Stimulated activated CD8-positive, alpha-beta memory T cell treated with anti-CD3 and anti-CD28 coated beads, Interleukin-12 subunit alpha, Interleukin-12 subunit beta, amount 100 ng/mL, for 24 hours (primary cell): Measurements from ENCODE around the gene BACH2.
"Not testable (repeated sequence)": the region's sequence is repeated elsewhere in the genome, so short reads cannot be mapped to it uniquely, and the experiment has no call there.

Experiments
- DNase-seq: peaks from one replicate; pipeline ENCODE4 v3.0.0-alpha.2; 2020; ENCODE audit errors: extremely low read depth

Gene BACH2

DNA sequence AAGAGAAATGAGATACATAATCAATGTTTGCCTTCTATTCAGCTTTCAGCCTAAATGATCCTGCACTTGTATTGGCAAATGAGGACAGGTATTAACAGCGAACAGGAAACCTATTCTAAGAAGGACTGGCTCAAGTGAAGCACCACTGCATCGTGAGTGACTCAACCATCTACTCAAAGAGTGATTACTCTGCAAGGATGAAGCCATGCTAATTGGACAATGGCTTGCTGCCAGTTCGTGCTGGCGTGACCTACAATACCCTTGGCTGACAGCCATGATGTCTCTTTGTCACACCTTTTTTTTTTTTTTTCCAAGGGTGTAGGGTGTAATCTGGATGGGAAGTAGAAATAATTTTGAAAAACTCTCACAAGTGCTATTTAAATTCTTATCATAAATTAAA, 297.5 kb downstream of the BACH2 start:
- no peak for DNase-seq

DNA sequence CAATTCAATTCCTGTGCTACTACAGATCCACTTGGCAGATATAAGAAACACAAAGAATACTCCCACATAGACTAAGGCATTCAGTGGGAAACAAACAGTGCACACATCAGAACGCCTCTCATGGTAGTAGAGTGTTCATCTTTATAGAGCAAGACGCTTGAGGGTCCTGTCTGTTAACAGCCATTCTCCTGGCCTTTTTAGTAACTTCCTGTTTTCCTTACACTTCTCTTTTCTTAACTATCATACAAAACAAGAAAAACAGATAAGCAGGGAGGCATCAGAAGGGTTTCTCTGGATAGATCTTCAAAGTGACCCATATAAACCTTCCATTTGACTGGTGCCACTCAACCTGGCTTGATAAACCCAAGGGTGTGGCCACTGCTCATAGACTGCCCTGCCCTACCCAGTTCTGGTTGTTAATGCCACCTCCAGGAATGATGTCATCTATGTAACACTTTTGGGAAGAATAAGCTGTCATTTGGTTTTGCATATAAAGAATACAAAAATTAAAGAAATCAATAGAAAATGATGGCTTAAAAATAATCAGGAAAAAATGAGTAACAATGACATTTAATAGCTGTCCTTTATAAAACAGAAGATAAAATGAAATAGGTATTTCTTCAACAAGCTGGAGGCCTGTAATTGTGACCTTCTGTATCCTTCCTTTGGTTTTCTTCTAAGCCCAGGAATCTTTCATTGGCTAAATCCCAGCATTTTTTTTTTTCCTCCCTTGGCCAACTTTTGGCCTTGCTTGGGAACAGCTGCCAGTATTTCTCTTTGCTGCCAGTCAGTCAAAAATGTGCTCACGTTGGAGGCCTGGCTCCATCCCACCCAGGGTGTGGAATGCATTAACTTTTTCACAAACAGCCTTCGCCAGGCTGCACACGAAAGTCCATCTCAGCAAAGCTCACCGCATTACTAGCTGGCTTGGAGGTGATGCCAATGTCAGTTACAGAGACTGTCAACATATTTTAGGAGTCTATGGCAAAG, 298.9 kb downstream of the BACH2 start:
- no peak for DNase-seq

DNA sequence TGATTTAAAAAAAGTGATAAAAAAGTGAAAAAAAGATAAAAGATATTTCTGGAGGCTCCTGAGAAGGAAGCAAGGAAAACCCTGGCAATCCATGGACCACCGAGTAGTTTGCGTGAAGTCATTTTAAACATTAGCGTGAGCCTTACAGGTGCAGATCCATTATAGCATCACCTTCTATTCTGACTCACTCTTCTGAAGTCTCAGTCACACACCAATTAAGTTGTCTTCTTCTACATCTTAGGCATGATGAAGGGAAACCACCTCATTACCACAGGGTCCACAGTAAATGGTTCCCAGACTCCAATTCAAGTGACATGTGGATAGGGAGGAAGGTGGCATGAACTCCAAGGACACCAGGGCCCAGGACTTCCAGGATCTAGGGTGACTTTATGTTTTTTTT, 303.2 kb downstream of the BACH2 start:
- no peak for DNase-seq

DNA sequence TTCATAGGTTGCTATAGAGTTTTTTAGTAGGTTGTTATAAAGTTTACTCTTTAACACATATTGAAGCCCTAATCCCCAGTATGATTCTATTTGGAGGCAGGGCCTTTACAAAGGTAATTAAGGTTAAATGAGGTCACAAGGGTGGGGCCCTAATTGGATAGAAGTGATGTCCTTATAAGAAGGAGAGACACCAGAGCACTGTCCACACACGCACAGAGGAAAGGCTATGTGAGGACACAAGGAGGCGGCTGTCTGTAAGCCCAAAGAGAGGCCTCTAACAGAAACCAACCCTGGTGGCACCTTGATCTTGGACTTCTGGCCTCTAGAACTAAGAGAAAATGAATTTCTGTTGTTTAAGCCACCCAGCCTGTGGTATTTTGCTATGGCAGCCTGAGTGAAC, 303.8 kb downstream of the BACH2 start:
- no peak for DNase-seq

DNA sequence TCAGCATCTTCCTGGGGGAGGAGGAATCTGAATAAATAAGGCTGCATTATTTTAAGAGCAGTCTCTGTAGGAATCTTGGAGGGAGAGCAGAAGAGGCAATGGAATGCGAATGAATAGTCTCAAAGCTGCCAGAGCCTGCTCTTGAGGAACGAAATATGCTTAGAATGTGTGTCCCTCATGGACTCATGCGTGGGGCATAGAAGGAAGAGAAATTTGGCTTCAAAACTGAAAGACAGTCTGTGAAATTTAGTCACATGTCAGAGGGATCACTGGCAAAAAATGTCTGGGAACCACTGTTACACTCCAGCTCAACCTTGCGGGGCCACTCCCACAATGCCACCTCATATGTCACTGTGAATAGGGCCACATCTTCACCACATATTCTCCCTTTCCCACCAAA, 306.9 kb downstream of the BACH2 start:
- no peak for DNase-seq

DNA sequence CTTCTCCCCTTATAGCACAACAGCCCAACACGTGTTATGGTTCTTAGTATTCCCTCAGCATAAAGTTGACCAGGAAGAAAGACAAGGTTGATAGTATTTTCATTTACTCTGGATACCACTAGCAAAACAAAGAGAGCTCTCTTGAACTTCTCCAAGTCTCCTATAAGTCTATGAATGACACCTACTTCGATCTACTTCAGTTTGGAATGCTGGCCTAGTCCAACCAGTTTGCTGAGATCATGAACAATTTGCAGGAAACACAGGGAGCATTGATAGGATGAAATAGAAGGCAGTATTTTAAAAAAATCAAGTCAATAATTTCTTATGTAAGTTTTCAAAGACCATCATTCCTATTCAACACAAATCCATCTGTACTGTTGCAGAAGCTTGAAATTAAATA, 308.8 kb downstream of the BACH2 start:
- DNase-seq: no peak

DNA sequence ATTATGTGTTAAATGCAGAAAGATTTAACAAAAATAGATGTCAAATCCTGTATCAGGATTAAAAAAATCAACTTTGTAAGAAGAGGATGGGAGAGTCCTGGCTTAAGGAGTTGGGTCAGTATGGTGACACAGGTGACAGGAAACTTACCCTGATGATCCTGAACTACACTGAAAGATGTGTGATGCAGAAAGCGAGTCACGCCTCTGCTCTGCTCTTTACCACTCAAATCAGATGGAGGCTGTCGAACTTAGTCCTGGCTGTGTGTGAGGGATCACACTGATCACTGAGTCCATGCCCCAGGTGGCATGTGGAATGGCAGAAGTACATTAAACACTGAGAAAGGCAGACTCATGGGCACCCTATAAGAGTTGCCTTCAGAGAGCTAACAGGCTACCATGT, 309.5 kb downstream of the BACH2 start:
- DNase-seq: no peak

DNA sequence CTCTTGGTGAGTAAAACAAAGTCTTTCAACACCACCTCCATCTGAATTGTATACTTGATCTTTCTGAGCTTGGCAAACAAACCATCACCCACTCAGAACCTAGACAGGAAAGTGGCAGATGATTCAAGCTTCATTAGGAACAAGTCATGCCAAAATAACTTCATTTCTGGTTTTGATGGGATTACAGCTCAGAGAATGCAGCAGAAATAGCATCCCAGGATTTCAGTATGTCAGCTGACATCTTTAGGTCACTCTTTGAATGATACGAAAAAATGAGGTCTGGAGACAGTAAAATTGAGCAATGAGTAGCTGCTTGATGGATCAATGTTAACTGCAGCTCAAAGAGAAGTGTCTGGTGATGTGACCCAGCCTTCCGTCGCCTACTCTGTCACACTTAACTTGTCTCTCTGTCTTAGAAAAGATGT, 310.0 kb downstream of the BACH2 start:
- no peak for DNase-seq

DNA sequence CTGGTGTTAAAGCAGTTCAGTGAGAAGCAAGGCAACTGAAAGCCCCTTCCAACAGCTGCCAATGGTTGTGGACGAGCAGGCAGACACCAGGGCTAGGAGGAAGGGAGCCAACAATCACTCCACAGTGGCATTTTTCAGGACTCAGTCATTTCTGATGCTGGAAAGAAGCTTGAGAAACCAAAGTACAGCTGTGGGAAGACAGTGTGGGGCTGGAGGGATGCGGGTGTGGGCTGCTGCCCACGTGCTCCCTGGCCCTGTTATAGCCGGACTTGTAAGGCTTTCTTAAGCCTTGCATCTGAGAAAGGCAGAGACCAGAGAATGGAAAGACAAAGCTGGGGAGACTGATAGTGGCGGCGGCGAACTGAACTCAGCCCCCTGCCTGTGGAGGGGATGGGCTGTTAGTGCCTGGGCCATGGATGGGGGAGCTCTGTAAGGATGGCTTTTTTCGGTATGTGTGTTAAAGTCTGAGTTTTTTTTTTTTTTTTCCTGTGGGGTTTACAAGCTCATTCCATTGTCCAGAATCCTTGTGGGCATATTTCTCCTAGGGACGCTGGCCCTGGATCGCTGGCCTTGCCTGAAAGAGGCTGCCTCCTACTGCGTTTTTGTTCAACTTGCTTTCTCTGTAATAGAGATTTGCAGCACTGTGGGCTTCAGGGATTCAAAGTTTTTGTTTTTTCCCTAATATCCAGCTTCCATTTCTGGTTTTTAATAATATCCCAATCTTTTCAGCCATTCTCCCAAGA, 310.7 kb downstream of the BACH2 start:
- no peak for DNase-seq

DNA sequence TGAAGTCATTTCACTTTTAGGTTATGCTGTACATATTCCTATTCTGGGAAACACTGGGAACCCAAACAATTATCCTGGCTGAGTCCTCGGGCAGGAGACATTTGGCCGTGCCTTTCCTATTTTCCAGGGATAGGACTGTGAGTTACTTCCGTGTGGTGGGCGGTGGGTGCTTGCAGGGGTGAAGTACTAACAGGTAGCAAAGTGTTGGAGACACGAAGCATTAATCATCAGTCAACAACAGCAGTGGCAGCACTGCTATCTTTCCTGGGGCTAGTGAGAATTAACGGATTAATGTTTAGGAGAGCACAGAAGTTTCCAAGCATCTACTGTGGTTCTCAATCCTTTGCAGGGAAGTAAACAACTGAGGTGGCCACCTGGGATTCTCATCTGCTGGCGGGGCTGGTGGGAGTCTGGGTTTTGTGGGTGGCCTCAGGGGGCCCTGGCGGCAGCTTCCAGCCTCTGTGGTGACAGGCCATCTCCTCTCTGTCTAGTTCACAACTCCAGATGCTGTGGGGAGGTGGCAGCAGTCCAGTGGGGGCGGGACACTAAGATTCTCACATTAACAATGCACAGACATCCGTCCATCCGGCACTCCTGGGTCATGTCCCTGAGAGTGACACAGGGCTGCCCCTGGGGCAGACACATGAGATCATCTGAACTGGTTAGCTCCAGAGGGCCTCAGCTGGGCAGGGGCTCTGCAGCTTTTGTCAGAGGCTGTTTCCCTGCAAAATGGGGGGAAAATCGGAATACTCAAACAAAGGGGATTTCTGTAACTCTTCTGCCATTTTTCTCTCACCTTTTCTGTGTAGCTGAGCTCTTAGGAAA, 311.5 kb downstream of the BACH2 start:
- DNase-seq: no peak

DNA sequence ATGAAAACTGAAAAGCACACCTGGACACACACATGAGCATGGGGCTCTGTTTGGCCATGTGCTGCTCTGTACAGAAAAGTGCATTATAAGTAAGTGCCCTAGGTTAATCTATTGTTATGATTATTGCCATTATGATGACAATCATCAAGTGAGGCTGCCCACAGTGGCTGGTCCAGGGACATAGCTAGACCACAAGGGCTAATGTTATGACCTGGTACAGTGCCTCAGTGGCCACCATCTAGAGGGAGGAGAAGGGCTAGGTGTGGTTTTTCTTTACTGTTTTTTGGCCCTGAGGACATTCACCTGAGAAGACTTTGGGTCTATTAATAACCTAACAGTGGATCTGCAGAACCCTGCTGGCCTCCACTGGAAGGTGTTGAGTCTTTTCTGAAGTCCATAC, 316.3 kb downstream of the BACH2 start:
- DNase-seq: no peak

DNA sequence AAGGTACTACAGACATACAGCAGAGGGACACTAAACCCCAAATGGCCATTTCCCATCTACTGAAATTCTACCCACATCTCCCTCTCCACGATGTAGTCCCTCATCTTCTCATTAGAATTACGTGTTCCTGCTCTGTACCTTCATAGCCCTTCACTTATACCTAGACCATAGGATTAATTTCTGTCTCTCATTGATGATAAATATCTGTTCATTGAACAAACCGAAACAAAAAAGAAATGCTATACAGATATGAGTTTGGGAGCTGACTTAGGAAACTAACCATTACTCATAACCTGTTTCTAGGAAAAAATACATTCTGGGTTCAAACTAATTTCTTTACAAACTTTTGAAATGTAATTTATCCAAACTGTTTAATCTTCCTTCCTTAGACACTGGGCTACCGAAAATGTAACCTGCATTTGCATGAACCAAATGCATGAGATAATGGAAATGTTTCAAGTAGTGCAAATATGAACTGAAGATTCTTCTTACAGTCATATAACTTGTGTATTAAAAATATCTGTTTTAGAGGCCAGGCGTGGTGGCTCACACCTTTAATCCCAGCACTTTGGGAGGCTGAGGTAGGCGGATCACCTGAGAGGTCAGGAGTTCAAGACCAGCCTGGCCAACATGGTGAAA, 317.0 kb downstream of the BACH2 start:
- no peak for DNase-seq

DNA sequence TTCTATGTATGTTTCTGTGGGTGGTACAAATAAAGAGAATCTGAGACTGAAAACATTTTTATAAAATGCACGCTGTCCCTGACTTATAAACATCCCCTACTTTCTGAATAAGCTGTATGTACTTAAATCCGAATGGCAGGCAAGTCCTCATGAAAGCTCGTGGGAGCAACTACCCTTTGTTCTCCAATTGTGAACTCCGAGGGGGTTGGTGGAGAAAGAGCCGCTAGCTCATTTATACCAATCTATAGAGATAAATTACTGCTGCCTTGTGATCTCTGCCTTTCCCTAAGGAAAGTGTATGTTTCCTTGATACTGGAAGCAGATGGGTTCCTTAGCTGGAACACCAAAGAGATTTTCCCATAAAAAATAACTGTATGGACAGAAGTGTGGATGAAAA, 317.9 kb downstream of the BACH2 start:
- DNase-seq: no peak

DNA sequence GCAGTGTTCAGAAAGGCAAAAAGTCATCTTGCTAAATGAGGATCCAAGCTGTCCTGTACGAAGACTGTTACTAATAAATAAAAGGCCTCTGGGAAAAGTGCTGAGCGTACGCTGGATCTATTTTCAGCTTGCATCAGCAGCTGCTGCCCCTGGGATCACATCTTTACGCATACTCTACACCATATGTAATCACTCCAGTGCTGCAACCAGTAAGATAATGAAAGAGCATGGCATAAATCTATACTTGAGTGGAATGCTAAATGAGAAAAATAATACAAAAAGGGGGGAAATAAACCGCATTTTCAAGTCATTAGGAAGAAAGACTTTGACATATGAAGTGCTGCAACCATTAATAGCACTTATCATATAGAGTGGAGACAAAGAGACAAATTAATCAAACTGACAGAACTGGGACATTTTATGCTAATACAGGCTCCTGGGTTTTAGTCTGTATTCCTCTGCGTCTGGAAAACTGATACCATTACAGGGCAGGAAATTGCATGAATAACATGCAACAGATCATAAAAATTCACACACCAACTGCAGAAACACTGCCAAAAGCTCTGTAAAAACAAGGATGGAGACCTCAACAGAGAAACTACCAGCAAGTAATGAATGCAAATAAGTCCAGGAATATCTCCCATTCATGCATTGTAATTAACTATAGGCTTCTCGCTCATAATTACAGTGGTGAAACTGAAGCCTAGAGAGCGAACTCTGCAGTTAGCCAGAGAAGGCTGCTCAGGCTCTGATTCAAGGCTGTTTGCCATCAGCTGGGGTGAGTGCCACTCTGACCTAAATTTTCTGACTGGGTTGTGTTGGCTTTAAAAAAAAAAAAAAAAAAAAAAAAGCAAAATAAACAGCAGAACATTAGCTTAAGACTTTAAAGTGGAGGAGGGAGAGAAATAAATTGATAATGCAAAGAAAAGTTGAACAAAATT, 318.6 kb downstream of the BACH2 start:
- no peak for DNase-seq

DNA sequence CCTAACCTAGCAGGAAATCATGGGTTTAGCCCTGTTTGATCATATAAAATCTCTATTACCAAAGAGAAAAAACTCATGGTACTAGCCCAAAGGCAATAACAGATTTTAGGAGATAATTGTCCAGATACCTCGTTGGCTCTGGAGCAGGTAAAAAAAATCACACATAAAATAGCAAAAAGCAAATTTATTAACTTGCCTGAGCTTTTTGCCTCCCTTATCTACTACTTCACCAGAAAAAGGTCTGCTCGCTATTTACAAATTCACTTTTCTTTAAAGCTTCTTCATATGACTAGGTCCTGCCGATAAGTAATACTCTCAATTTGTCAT, 320.0 kb downstream of the BACH2 start:
- DNase-seq: no peak

DNA sequence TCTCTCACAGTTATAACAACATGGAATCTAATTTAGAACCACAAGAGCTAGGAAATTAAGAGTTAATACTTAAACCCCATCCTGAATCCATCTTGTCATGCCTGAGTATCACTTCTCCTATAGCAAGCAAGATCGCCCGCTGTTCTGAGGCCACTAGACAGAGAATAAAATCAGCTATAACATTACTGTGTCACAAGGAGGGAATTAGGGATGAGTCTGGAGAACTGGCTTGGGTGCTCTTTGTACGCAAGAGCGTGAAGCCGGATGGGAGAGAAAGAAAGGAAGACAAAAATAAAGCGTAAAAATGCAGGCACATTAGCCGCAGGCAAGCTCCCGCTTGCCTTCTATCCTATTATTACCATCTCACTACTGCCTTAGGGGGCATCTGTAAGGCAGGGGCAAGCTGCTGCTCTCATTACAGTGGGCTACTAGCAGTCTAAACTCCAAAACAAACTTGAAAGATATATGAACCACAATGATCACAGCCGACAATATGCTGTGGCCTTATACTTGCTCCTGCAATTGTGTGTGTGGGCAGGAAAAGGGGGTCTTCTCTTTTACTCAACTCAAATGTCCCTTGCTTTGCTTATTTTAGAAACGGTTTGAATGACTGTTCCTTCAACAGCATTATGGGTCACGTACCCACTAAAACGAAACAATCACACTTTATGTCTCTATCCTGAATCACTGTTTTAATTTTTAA, 320.5 kb downstream of the BACH2 start:
- no peak for DNase-seq

DNA sequence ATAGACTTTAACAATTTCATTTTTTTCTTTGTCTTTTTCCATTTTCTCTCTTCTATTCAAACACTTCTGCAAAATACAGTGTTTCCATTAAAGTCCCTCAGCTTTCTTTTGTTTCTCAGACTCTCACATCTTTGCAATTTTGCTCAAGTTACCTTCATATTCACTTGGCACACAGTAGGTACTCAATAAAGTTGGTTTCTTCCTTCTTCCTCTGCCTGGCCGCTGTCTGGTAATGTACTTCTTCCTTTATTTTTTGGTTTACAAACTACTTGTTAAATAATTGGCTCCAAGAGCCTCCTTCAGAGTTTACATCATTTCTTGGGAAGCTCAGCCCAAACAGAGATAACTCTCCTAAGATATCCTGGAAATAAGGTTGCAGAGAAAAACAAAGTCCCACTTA, 321.3 kb downstream of the BACH2 start:
- no peak for DNase-seq

DNA sequence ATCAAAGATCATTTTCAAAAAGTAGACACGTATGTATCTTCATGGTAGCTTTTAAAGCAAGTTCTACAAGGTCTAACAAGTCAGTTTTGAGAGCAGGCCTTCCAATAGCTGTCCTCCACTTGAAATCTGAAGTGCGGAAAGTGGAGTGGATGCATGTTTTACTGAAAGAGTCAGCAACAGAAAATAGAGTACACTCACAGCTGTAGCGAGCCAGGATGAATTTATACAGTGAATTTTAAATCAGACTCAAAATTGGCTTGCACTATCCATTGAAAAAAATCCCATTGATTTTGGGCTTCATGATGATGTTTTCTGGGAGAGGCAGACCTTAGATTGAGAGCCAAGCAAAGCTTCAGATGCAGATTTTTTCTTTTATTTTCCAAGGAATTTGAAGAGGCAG, 321.8 kb downstream of the BACH2 start:
- no peak for DNase-seq

DNA sequence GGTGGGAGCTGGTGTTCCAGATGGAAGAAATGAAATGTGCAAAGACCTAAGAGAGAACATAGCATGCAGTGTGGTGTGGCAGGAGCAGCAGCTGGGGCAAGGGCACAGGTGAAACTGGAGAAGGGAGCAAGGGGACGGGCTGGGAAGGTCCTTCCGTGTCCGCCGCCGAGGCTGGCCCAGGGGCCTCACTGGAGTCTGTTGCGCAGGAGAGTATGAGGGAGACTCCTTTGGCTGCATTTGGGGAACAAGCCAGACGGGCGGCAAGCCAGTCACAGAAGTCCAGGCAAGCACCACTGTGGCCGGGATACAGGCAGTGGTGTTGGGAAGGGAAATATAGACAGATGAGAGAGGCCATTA, 324.6 kb downstream of the BACH2 start:
- DNase-seq: no peak

DNA sequence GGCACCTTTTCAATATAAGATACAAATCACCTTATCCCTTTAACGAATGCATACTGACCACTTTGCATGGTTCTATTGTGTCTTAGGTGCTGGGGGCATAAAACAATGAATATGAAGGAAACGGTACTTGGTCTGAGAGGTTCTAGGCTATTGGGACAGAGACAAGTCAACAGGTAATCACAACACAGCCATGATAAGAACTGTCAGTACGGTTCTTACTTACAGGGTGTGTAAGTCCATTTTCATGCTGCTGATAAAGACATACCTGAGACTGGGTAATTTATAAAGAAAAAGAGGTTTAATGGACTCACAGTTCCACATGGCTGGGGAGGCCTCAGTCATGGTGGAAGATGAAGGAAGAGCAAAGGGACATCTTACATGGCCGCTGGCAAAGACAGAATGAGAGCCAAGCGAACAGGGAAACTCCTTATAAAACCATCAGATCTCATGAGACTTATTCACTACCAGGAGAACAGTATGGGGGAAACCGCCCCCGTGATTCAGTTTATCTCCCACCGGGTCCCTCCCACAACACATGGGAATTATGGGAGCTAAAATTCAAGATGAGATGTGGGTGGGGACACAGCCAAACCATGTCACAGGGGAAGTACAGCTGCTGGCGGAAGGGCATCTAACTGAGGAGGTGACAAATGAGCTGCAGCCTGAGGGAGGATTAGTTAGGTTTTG, 325.2 kb downstream of the BACH2 start:
- DNase-seq: not testable (repeated sequence)
